Left cardiac atrium (tissue), 4 donors: Measurements from ENCODE around the gene TRMO. TPM values are rescaled to one million over a fixed set of nuclear protein-coding genes. Genes with fewer than 3 reads are reported as not detected.

Source experiments
- ATAC-seq, 2 donors: fragments of 200-7000 bp; cut with Tn5 transposase; one replicate each; pipeline ENCODE4 v1.9.1; 2020; ENCODE audit warnings: mild to moderate bottlenecking in 2 of 2, moderate library complexity in 2 of 2
- DNase-seq: peaks from one replicate; pipeline ENCODE4 v3.0.0-alpha.2; 2020
- intact Hi-C, 2 donors: fragments of 100-400 bp; cut with DNase I; formaldehyde crosslinking; loops; one replicate each; pipeline versions ENCODE4 v1.14.1 to v1.15.1; 2022 to 2023
- total RNA-seq, 2 donors: library from RNA; stranded (reverse); fragmentation: NEBNext Ultra II Directional; extraction: Animal tissue kit (Norgen Biotek cat#: 25700); gene quantifications; one replicate each; pipeline ENCODE4 v1.2.1, GENCODE V29; 2021
- donor health status: DM: no; HTN: yes; CAD: no.
- donor health status: DM: no; HTN: yes; CAD: no; lungs with severe emphysema.
- donor health status: DM: yes; HTN: yes; CAD: no.
- donor health status: Dilated cardiomyopathy.

Gene TRMO
- total RNA-seq, 2 donors from 2014 or later = 7.0 to 8.2 TPM

DNA sequence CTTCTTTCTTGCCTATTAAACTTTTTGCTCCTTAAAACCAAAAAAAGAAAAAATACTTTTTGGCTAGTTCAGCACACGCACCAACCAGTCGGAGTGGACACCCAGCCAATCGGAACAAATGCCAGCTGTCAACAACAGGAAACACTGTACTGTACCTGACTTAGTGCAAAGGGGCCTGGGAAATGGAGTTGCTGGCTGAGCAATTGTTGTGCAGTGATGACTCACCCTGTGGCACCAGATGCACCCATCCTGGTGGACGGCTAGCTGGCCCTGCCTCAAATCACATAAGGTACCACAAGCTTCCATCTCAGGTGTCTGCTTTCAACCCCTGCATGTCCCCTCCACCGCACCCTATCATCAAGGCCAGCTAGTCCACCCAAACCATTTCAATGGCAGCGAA is 48.4 kb downstream of the TRMO start:
- ATAC-seq (no peak), DNase-seq (no peak)
- intact Hi-C loops = no loop called here

DNA sequence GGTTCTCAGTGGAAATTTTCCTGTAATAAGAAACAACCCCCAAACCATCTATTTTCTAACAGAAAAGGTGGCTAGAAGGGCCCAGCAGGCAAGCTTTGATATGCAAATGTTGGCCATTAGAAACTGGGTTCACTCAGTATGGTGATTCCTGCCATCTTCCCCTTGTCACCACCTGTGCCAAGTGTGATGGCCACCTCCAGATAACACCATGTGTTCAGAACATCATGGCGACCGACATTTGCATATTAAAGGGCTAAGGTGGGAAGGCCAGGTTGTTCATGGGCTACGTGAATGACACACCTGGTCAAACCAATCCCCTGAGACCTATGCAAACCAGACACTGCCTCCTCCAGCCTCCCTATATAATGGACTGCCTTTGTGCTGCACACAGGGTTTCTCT is 48.9 kb downstream of the TRMO start:
- no peak for ATAC-seq
- intact Hi-C loops = no loop called here
- DNase-seq = no peak

DNA sequence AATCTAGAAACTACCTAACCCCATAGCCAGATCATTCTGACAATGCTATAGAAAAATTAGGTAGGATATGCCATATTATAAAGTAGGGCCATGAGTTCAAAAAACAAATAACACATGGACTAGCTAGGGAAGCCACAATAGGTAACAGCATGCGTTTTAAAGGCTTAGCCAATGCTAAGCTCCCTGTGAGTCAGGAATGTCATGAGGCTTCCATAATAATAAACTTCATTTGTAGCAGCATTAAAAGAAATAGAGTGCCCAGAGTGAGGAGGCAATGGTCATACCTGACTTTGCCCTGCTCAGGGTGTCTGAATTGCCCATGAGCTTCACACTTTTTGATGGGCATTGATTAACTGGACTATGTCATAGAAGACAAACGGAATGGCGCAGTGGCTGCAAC is 53.4 kb downstream of the TRMO start:
- intact Hi-C loops = no loop called here
- ATAC-seq (no peak), DNase-seq (no peak)

DNA sequence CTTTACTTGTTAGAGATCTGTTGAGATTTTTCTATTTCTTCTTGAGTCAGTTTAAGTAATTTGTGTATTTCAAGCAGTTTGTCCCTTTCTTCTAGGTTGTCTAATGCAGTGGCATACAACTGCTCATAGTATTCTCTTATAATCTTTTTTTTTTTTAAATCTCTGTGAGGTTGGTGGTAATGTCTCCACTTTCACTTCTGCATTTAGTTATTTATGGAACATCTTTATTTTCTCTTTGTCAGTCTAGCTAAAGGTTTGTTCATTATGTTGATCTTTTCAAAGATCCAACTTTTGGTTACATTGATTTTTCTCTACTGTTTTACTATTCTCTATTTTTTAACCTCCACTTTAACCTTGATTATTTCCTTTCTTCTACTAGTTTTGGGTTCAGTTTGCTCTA is 55.5 kb downstream of the TRMO start:
- intact Hi-C loops = no loop called here
- no peak for ATAC-seq
- DNase-seq = no peak

DNA sequence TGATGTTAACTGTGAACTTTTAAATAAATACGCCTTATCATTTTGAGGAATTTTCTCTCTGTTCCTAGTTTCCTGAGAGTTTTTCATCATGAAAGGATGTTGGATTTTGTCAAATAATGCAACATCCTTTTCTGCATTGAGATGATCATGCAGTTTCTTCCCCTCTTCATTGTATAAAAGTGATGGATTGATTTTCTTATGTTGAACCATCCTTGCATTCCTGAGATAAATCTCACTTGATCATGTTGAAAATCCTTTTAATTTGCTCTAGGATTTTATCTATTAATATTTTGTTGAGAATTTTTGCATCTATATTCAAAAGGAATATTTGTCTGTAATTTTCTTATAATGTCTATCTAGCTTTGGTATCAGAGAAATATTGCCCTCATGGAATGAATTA is 56.0 kb downstream of the TRMO start:
- ATAC-seq (no peak), DNase-seq (no peak)
- intact Hi-C loops = no loop called here

- DNase-seq (no peak), ATAC-seq (no peak)
- intact Hi-C loops = no loop called here
These were observed 57.9 kb downstream of the TRMO start for GRCh38 chr9:97864396-97864795.

DNA sequence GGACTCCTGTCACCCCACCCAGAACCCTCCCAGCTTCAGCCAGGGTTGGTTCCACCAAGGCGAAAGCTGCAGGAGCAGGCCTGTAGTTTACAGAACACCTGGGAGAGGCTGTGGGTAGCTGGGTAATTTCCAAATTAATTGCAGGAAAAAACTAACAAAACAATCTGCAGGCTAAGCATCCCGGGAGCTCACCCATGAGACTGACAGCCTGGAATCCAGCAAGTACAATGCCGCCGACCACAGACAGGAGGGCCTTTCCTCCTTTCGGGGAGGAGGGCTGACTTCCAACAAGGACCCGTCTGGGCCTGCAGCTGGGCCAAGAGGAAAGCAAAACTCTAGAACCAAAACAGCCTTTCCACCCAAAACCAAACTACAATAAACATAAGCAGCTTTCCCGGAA is 59.0 kb downstream of the TRMO start:
- ATAC-seq = no peak
- intact Hi-C loops = no loop called here

DNA sequence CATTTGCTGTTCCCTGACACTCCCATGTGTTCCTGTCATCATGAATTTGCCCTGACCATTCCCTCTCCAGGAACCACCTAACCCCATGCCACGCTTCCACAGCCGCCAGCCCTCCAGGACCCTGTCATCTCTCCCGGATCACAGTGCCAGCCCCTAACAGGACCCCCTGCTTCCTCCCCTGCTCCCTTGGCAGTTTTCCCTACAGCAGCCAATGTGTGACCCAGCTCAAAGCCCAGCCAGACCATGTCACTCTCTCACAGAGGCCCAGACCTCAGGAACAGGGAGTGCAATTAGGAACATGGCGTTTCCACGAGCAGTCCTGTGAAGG is 61.2 kb downstream of the TRMO start:
- no peak for ATAC-seq
- intact Hi-C loops = no loop called here

More for the DNA sequence above, 59.0 kb downstream of the TRMO start:
- no peak for DNase-seq

GRCh38 chr9:97860451-97861147 is 61.7 kb downstream of the TRMO start:
- intact Hi-C loops = no loop called here
- ATAC-seq (no peak), DNase-seq (no peak)

More for the DNA sequence above, 61.2 kb downstream of the TRMO start:
- DNase-seq = no peak

DNA sequence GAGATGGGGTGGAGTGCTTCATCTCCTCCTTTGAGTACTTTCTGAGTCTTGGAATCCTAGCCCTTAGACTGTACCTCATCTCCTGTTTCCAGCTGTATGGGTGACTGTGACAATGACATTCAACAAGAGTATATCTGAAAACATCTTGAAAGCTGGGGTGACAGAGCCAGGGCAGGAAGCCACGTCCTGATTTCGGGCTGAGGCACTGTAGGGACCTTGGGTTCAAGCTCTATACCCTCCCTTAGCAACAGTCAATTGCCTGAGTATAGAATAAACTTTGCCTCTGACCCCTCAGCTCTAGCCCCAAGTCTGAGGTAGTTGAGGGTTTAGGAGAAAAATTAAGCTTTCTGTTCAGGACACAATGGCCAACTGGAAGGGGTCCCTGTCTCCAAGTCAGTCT is 63.0 kb downstream of the TRMO start:
- DNase-seq (no peak), ATAC-seq (no peak)
- intact Hi-C loops = no loop called here

- ATAC-seq (no peak), DNase-seq (no peak)
- intact Hi-C loops = no loop called here
These were observed 63.5 kb downstream of the TRMO start for GRCh38 chr9:97858826-97859225.

- intact Hi-C loops = no loop called here
- ATAC-seq = no peak
- DNase-seq = no peak
These were observed 63.9 kb downstream of the TRMO start for GRCh38 chr9:97858393-97858713.

DNA sequence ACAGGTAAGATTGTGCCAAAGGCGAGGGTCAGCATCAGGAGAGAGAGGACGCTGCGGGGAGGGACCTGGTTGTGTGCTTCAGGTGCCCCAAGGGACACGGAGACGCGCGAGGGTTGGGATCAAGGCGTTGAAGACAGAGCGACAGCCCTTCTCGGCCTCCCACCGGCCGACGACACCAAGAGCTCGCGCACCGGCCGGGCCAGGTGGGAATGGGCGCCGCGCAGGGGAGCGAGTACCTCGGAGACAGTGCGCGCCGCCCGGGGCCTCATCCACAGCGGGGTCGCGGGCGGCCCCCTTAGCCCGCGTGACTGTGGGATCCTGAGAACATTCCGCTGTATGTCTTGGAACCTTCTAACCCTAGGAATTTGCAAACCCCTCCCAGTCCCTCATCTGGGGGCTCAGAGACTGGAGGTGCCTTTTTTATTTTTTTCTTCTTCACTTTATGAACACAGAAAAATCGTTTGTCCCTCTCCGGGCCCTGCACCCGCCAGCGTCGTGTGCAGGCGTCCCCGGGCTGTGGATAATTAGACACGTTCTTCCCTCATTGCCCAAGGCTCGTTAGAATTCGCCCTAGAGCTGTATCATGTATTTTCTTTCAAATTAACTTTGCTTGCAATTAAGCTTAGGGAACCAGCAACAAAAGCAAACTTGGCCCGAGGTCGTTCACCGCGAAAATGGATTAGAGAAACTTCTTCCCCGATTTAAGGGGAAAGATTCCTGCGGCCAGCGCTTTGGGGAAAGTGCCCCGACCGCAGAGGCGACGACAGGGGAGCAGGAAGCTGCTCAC is 64.5 kb downstream of the TRMO start:
- intact Hi-C loops = no loop called here
- no peak for DNase-seq
- ATAC-seq = no peak

GRCh38 chr9:97856857-97857605 is 65.3 kb downstream of the TRMO start:
- intact Hi-C loops = no loop called here
- ATAC-seq (no peak), DNase-seq (no peak)

- no peak for DNase-seq
- intact Hi-C loops = no loop called here
- ATAC-seq = no peak
These were observed 66.4 kb downstream of the TRMO start for GRCh38 chr9:97855899-97856298.

DNA sequence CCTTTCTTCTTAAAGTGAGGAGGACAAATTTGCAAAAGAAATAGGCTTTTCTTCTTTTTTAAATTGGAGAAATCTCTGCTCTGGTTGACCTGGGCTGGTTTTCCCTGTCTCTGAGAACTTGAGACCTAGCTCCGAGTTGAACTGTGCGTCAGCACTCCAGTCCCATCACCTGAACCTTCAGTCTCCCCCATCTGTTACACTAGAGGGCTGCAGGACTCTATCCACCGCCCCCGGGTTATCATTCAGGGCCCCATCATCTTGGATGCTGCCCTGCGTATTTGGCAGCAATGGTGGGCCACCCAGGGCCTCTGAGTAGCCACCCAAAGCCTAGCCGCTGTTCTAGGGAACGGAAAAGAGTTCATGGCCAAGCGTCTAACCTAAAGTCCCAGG is 66.8 kb downstream of the TRMO start:
- intact Hi-C loops = no loop called here
- ATAC-seq = no peak
- DNase-seq = no peak

DNA sequence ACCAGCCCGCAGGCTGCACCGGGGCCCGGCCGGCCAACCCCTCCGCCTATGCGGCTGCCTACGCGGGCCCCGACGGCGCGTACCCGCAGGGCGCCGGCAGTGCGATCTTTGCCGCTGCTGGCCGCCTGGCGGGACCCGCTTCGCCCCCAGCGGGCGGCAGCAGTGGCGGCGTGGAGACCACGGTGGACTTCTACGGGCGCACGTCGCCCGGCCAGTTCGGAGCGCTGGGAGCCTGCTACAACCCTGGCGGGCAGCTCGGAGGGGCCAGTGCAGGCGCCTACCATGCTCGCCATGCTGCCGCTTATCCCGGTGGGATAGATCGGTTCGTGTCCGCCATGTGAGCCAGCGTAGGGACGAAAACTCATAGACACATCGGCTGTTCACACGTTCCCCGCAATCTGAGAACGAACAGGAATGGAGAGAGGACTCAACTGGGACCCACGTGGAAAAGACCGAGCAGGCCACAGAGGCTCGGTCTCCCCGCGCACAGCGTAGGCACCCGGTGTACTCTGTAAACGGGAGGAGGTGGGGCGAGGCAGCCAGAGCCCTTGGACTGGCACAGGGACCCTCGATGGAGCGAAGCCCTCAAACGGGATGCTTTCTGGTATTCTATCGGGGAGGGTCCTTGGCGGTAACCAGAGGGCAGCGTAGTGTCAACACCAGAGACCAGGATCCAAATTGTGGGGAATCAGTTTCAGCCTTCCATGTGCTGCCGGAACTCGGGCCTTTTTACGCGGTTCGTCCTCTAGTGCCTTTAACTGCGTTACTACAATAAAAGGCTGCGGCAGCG is 67.4 kb downstream of the TRMO start:
- ATAC-seq (no peak), DNase-seq (no peak)
- intact Hi-C loops = no loop called here
